Activated CD4-positive, alpha-beta T cell treated with anti-CD3 and anti-CD28 coated beads, Interleukin-2, Interleukin-6, amounts not matched to agents 100 ng/mL and 50 ng/mL, durations not matched to agents 16 hours and 8 hours (primary cell): ENCODE measurements around the gene CLCN6.
A peak's percentile ranks its signal among the peaks of the same experiment; 100 is the strongest.

Experiments
- DNase-seq: peaks from one replicate; pipeline ENCODE4 v3.0.0-alpha.2; 2020

The CLCN6 gene

GRCh38 chr1:11779715-11780379 is 26.1 kb upstream of the CLCN6 start:
- no peak for DNase-seq

DNA sequence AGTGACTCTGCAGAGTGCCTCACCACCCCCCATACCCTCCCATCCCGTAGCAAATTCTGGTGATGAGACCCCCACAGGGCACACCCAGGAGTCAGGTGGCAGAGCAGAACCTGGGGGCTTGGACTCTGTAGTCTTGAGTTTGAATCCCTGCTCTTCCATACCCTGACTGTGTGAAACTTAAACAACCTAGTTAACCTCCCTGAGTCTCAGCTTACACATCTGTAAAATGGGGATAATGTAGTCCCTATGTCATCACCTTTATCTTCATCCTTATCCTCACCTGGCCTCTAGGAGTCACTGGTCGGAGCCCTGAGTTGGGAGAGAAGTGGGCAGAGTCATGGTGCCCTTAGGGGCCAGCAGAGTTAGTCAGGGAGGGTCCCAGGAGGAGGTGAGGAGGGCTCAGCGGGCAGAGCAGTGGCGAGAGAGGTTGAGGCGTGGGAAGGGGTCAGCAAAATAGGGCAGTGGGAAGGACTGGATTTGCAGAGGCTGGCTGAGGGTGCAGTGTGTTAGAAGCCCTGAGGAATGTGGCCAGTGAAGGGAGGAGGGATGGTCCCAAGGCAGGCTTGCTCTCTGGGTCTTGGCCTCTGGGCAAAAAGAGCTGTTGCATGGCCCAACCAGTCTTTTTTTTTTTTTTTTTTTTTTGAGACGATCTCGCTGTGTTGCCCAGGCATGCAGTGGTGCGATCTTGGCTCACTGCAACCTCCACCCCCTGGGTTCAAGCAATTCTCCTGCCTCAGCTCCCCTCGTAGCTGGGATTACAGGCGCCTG is 25.4 kb upstream of the CLCN6 start:
- no peak for DNase-seq

DNA sequence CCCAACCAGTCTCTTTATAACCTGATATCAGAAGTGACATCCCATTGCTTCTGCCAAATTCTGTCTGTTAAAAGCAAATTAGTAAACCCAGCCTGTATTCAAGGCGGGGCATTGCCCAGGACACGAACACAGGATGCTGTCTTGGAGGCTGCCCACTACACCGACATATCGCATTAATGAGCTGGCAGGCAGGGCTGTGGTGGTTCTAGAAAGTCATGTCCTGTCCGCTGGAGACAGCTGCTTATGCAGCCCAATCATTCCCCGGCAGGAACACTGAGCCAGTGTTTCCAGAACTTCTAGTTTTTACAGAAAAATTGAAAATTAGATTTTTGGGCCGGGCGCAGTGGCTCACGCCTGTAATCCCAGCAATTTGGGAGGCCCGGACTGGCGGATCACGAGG is 24.7 kb upstream of the CLCN6 start:
- no peak for DNase-seq

DNA sequence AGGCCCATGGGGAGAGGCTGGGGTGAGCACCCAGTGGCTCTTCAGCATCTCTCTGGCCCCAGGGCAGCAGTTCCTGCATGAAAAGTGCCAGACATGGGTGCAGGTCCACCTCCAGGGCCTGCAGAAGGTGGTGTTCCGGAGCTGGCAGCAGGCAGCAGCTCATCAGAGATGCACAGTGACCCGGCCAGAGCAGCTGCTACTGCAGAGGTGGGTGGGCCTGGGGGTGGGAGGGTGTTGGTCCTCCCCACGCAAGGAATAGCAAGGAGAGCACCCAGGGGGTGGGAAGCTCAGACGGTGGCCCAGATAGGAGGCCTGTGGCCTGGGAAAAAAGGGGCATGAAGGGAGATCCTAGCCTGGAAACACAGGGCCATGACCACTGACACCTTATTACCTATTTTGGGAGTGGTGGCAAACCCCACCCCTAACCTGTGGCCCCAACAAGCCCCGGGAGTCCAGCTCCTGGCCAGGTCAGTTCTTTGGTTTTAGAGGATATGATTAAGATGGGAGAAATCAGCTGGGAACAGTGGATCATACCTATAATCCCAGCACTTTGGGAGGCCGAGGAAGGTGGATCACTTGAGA is 23.8 kb upstream of the CLCN6 start:
- no peak for DNase-seq

DNA sequence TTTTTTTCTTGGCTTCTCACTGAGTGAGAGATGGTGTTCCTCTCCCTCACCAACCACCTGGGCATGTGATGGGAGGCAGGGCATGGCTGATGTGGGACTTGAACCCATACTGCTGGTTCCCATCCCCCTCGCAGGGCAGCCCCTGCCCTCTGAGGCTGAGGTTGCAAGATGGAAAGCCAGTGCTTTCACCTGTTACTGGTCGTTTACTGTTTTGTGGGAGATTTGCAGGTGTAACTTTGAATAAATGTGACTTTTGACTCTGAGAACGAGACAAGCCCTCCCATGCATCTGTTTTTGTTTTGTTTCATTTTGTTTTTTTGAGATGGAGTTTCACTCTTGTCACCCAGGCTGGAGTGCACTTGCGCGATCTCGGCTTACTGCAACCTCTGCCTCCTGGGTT is 22.4 kb upstream of the CLCN6 start:
- DNase-seq: no peak

GRCh38 chr1:11784256-11784992 is 21.6 kb upstream of the CLCN6 start:
- DNase-seq: no peak

GRCh38 chr1:11784993-11785769 is 20.8 kb upstream of the CLCN6 start:
- peak; percentile 50 for DNase-seq

DNA sequence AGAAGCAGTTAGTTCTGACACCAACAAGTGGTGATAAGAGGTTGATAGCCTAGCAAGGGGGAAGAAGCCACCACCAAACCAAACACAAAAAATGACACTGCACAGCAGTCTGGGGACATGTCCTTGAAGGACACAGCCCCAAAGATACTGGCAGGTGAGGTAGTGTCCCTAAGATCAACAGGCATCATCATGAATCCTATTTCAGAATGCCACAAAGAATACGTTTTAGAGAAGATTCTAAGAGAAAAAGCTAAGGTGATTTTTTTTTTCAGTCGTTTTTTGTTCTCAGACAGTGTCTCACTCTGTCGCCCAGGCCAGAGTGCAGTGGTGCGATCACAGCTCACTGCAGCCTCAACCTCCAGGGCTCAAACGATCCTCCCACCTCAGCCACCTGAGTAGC is 19.8 kb upstream of the CLCN6 start:
- no peak for DNase-seq

DNA sequence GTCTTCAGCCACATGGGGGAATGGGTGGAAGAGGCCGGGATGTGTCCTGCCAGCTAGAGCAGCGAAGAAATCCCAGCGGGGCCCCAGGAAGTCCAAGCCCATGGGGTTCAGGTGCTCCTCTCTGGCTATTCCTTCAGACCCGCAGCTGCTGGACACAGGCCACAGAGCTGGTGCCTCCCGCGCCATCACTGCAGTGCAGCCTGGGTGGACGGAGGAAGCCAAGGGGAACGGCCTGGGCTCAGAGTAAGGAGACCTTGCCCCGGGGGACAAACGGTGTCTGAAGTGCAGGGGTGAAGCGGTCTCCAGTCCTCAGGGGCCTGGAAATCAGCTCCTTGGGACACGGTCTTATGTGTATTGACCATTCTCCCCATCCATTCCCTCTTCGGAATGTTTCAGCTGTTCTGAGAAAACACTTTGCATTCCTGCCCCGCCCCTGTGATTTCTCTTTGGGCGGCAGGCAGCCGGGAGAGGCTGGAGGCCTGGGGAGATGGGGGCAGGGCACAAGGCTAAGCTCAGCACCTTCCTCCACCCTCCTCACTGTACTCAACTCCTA is 18.7 kb upstream of the CLCN6 start:
- DNase-seq: no peak

- DNase-seq: no peak
Observed at GRCh38 chr1:11787804-11788436, 18.1 kb upstream of the CLCN6 start.

DNA sequence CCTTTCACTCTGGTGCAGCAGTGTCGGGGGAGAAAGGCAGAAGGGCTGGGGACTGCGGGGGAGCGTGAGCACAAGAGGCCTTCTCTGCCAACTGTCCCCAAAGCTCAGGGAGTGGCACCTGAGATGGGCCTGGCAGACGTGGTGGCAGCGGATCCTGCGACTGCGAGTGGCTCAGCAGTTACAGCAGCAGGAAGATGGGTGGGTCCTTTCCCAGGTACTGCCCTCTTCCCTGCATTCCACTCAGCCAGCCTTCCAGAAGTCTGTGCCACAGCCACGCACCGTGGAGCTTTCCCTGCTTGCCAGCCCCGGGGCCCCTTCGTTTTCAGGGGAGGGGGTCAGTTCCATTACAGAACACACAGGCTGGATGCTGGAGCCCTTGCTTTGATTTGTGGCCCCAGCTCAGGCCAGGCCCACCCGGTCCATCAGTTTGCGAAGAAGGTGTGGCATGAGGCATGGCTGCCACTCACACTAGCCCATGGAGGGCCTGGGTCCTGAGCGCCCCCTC is 17.4 kb upstream of the CLCN6 start:
- DNase-seq: no peak

DNA sequence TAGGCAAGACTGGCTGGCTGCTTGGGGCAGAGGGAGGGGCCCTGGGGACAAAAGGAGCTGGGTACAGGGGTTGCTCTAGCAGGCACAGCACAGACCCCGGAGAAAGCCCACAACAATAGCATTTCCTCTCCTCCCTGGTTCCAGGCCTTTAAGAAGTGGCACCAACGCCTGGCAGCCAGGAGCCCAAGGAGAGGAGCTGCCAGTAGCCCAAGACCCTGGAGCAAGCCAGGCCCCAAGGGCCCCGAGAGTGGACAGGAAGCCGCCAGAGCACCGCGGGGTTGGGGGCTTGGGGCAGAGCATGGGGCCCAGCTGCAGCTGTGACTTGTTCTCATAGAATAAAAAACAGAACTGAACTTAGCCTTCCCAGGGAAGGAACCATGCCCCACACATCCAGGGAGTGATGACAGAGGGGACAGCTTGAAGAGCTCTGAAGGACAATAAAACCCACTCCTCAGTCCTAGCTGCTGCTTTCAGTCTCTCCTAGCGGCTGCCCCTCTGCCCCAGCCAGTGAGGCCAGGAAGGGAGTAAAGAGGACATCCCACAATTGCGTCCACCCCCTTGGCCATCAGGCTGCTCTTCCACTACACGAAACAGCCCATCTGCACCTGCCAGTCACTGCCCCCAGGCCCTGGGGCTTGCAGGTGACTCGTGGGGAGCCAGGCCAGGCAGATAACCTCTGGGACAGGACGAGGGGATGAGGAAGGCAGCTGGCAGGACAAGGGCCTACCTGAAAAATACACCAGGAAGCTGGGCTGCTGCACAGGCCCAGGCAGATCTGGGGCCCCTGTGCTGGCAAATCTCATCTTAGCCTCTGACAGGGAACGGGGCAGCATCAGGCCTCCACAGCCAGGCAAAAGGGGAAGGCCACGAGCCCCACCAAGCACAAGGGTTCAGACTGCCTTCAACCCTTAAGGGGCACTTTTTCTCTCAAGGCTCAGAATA is 16.6 kb upstream of the CLCN6 start:
- DNase-seq: no peak

GRCh38 chr1:11790101-11790879 is 15.7 kb upstream of the CLCN6 start:
- DNase-seq: no peak

- no peak for DNase-seq
Observed at GRCh38 chr1:11790880-11791715, 14.9 kb upstream of the CLCN6 start.

DNA sequence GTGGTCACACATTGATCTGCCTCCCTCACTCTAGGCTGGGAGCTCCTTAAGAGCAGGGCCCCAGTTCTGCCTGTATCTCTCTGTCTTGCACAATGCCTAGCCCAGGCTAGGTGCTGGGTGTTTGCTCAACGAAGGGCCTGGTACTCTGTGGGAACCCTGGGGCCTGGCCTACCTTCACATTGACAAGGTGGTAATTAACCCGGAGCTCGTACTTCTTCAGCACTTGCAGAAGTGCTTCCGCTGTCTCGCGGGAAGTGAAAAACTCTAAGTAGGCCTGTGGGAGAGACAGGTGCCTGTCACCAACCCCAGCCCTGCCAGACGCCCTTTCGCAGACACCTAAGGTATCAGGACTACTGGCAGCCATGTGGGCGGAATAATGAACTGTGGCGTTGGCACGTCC is 13.9 kb upstream of the CLCN6 start:
- no peak for DNase-seq

DNA sequence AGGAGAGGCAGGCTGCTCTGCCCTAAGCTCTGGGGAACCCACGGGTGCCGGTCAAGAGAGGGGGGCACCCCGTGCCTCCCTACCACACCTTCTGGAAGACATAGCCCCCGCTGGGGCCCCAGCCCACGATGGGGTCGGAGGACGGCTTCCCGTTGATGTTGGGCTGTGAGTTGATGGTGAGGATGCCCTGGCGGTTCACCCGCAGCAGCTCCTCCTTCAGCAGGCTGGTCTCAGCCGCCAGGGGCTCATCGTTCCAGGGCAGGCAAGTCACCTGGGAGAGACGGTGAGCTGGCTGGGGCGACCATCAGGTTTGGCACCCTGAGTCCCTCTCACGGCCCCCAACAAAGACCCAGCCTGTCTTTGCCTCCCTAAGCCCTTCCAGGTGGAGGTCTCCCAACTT is 12.2 kb upstream of the CLCN6 start:
- DNase-seq: no peak

GRCh38 chr1:11794446-11795237 is 11.3 kb upstream of the CLCN6 start:
- DNase-seq: no peak
